H9 (cell line): ENCODE data around the gene SESN2. TPM values are rescaled to one million over a fixed set of nuclear protein-coding genes. Genes with fewer than 3 reads are reported as not detected.

Experiments used
- DNase-seq: peaks from one replicate; pipeline ENCODE4 v3.0.0-alpha.2; 2017
- H2AFZ ChIP-seq: one replicate; pipeline ENCODE4 v1.6.1; 2013; ENCODE audit warnings: mild to moderate bottlenecking, low read length, control low read depth, moderate library complexity
- H2AK5ac ChIP-seq: 2 replicates; pipeline ENCODE4 v1.6.1; 2013; ENCODE audit warnings: low read length, control low read depth, mixed read lengths; ENCODE audit not compliant: insufficient read length
- H2BK120ac ChIP-seq: one replicate; pipeline ENCODE4 v1.6.1; 2013; ENCODE audit warnings: low read depth, mild to moderate bottlenecking, low read length, control low read depth, inconsistent platforms; ENCODE audit not compliant: poor library complexity, severe bottlenecking
- H2BK12ac ChIP-seq: 2 replicates; pipeline ENCODE4 v1.6.1; 2013; ENCODE audit warnings: low read length, control low read depth, mixed read lengths, low read depth; ENCODE audit not compliant: insufficient read length
- H2BK15ac ChIP-seq: 2 replicates; pipeline ENCODE4 v1.6.1; 2013; ENCODE audit warnings: low read depth, low read length, control low read depth
- H2BK20ac ChIP-seq: one replicate; pipeline ENCODE4 v1.6.1; 2013; ENCODE audit warnings: low read depth, mild to moderate bottlenecking, low read length, control low read depth, inconsistent platforms; ENCODE audit not compliant: poor library complexity, severe bottlenecking
- H2BK5ac ChIP-seq: 2 replicates; pipeline ENCODE4 v1.6.1; 2013; ENCODE audit warnings: low read length, control low read depth, mixed read lengths; ENCODE audit not compliant: insufficient read length
- H3K14ac ChIP-seq: 2 replicates; pipeline ENCODE4 v1.6.1; 2013; ENCODE audit warnings: low read length, control low read depth; ENCODE audit not compliant: insufficient read depth
- H3K18ac ChIP-seq: 2 replicates; pipeline ENCODE4 v1.6.1; 2013; ENCODE audit warnings: low read depth, mild to moderate bottlenecking, mixed read lengths, low read length, control low read depth; ENCODE audit not compliant: insufficient read length
- H3K23ac ChIP-seq: 2 replicates; pipeline ENCODE4 v1.6.1; 2013; ENCODE audit warnings: low read length, control low read depth, mixed read lengths, low read depth; ENCODE audit not compliant: insufficient read length
- H3K23me2 ChIP-seq: 2 replicates; pipeline ENCODE4 v1.6.1; 2013; ENCODE audit warnings: low read depth, mild to moderate bottlenecking, mixed read lengths, low read length, control low read depth; ENCODE audit not compliant: insufficient read length, poor library complexity, severe bottlenecking
- H3K27ac ChIP-seq: 2 replicates; pipeline ENCODE4 v1.5.1; 2013; ENCODE audit warnings: low read length, control low read depth, mixed read lengths, low read depth; ENCODE audit not compliant: insufficient read length
- H3K27me3 ChIP-seq: 2 replicates; pipeline ENCODE4 v1.6.1; 2013; ENCODE audit warnings: low read length, control low read depth, inconsistent platforms; ENCODE audit not compliant: insufficient read depth
- H3K4ac ChIP-seq: 2 replicates; pipeline ENCODE4 v1.6.1; 2013; ENCODE audit warnings: low read depth, mild to moderate bottlenecking, control low read depth, inconsistent platforms, low read length, moderate library complexity
- H3K4me1 ChIP-seq: 2 replicates; pipeline ENCODE4 v1.6.1; 2013; ENCODE audit warnings: low read length, control low read depth, inconsistent platforms; ENCODE audit not compliant: insufficient read depth
- H3K4me2 ChIP-seq: 2 replicates; pipeline ENCODE4 v1.6.1; 2013; ENCODE audit warnings: low read length, control low read depth, mixed read lengths; ENCODE audit not compliant: insufficient read length, insufficient read depth
- H3K56ac ChIP-seq: 2 replicates; pipeline ENCODE4 v1.6.1; 2013; ENCODE audit warnings: low read depth, mild to moderate bottlenecking, mixed read lengths, low read length, control low read depth; ENCODE audit not compliant: insufficient read length
- H3K79me1 ChIP-seq: 2 replicates; pipeline ENCODE4 v1.6.1; 2013; ENCODE audit warnings: low read depth, mild to moderate bottlenecking, moderate library complexity, low read length, control low read depth, inconsistent platforms; ENCODE audit not compliant: insufficient read depth, poor library complexity, severe bottlenecking
- H3K79me2 ChIP-seq: 2 replicates; pipeline ENCODE4 v1.6.1; 2013; ENCODE audit warnings: low read length, control low read depth, inconsistent platforms; ENCODE audit not compliant: insufficient read depth
- H3K9ac ChIP-seq: 2 replicates; pipeline ENCODE4 v1.6.1; 2013; ENCODE audit warnings: low read length, control low read depth, mixed read lengths; ENCODE audit not compliant: insufficient read length; ENCODE audit errors: extremely low read depth
- H3K9me3 ChIP-seq: one replicate; pipeline ENCODE4 v1.6.1; 2013; ENCODE audit warnings: low read depth, low read length, inconsistent platforms; ENCODE audit not compliant: control insufficient read depth
- H3T11ph ChIP-seq: one replicate; pipeline ENCODE4 v1.6.1; 2013; ENCODE audit warnings: mild to moderate bottlenecking, low read length, control low read depth, inconsistent platforms
- H4K20me1 ChIP-seq: one replicate; pipeline ENCODE4 v1.6.1; 2013; ENCODE audit not compliant: control insufficient read depth, insufficient read length, insufficient read depth
- H4K5ac ChIP-seq: 2 replicates; pipeline ENCODE4 v1.6.1; 2013; ENCODE audit warnings: low read depth, mild to moderate bottlenecking, mixed read lengths, low read length, control low read depth; ENCODE audit not compliant: insufficient read length
- H4K8ac ChIP-seq: replicated peaks from 2 replicates; pipeline ENCODE4 v1.6.1; 2013; ENCODE audit warnings: low read length, control low read depth, mixed read lengths, low read depth; ENCODE audit not compliant: insufficient read length
- H4K91ac ChIP-seq: 2 replicates; pipeline ENCODE4 v1.6.1; 2013; ENCODE audit warnings: low read depth, mild to moderate bottlenecking, moderate library complexity, mixed read lengths, low read length, control low read depth; ENCODE audit not compliant: insufficient read length
- H3K27ac Mint-ChIP-seq, 3 experiments: 2 replicates in 2 of 3; 3 replicates in 1 of 3; pipeline ENCODE4 v1.8.0; 2020 to 2021; ENCODE audit warnings: mixed read lengths in 3 of 3, mild to moderate bottlenecking in 1 of 3, moderate library complexity in 1 of 3
- H3K27me3 Mint-ChIP-seq: 2 replicates; pipeline ENCODE4 v1.8.0; 2021; ENCODE audit warnings: low read depth, mild to moderate bottlenecking, moderate library complexity, mixed read lengths
- H3K36me3 Mint-ChIP-seq, 3 experiments: 2 replicates in 2 of 3; 3 replicates in 1 of 3; pipeline ENCODE4 v1.8.0; 2020 to 2021; ENCODE audit warnings: low read depth in 3 of 3, mixed read lengths in 3 of 3; ENCODE audit not compliant: insufficient read depth in 1 of 3
- H3K4me1 Mint-ChIP-seq, 2 experiments: 2 replicates each; pipeline ENCODE4 v1.8.0; 2020; ENCODE audit warnings: mixed read lengths in 2 of 2
- H3K4me3 Mint-ChIP-seq, 2 experiments: 2 replicates in 1 of 2; 3 replicates in 1 of 2; pipeline ENCODE4 v1.8.0; 2020 to 2021; ENCODE audit warnings: mild to moderate bottlenecking in 2 of 2, mixed read lengths in 2 of 2, moderate library complexity in 1 of 2
- H3K9me3 Mint-ChIP-seq, 2 experiments: 2 replicates in 1 of 2; 3 replicates in 1 of 2; pipeline ENCODE4 v1.8.0; 2020; ENCODE audit warnings: mild to moderate bottlenecking in 2 of 2, mixed read lengths in 2 of 2, moderate library complexity in 1 of 2
- WGBS: extraction: QIAGEN DNeasy Blood & Tissue Kit; methylation state at CpG from one replicate; pipeline ENCODE4 v1.1.7; 2013; ENCODE audit warnings: missing lambda C conversion rate, low lambda C conversion rate, mixed read lengths; ENCODE audit not compliant: insufficient read length; ENCODE audit errors: extremely low coverage; 5-methylcytosine and 5-hydroxymethylcytosine counted together
- total RNA-seq: library from RNA; stranded (reverse); gene quantifications from 2 replicates; pipeline ENCODE4 v1.2.1, GENCODE V29; 2021
- TF ChIP-seq, protein P1 (sequence below): fragments of 200-600 bp; sonication (generic); conservative IDR thresholded peaks from 3 replicates; pipeline ENCODE4 v1.8.0; 2021; ENCODE audit warnings: antibody characterized with exemption, mild to moderate bottlenecking

The SESN2 gene
- total RNA-seq, 1 experiment from 2014 or later = 24.6 TPM

- no peak overlapping the region for H4K8ac ChIP-seq
- no peak overlapping the region for H4K5ac ChIP-seq
- no peaks in the 10 kb centered on the region for H3K4me1 ChIP-seq
- peaks cover 8% of the 10 kb centered on the region for H3K79me1 ChIP-seq
- Mint-ChIP-seq H3K9me3 (peaks cover 0 to 3% of the 10 kb centered on the region in 2 experiments; a peak in 1 of 5 replicates), H3K4me3 (peak overlapping the region; percentile 97 to 99; a peak in 4 of 5 replicates), H3K27ac (peak overlapping the region in 1 of 3 experiments; percentile 87; a peak in 2 of 7 replicates), H3K4me1 (peaks cover 4 to 9% of the 10 kb centered on the region in 2 experiments; a peak in 3 of 4 replicates), H3K36me3 (peaks cover 8 to 17% (median 11%) of the 10 kb centered on the region in 3 experiments; a peak in 6 of 7 replicates), H3K27me3 (no peaks in the 10 kb centered on the region)
- WGBS = no CpG with 5 or more reads among the region's 14 CpGs
- DNase-seq = no peak
- no peak overlapping the region for H2BK5ac ChIP-seq
- H2BK120ac ChIP-seq = no peak overlapping the region
- no peak overlapping the region for H3T11ph ChIP-seq
- H3K4ac ChIP-seq = no peak overlapping the region
- H3K79me2 ChIP-seq = peaks cover 16% of the 10 kb centered on the region; the same call in 1 of the 2 replicates
- no peak overlapping the region for H2AFZ ChIP-seq
- no peaks in the 10 kb centered on the region for H3K9me3 ChIP-seq
- H3K9ac ChIP-seq = no peak overlapping the region
- peaks cover 14% of the 10 kb centered on the region for H3K23me2 ChIP-seq
- H4K20me1 ChIP-seq = no peaks in the 10 kb centered on the region
- no peak overlapping the region for H3K18ac ChIP-seq
- H3K4me2 ChIP-seq = no peak overlapping the region
- H3K14ac ChIP-seq = no peak overlapping the region
- TF ChIP-seq, protein P1, sequence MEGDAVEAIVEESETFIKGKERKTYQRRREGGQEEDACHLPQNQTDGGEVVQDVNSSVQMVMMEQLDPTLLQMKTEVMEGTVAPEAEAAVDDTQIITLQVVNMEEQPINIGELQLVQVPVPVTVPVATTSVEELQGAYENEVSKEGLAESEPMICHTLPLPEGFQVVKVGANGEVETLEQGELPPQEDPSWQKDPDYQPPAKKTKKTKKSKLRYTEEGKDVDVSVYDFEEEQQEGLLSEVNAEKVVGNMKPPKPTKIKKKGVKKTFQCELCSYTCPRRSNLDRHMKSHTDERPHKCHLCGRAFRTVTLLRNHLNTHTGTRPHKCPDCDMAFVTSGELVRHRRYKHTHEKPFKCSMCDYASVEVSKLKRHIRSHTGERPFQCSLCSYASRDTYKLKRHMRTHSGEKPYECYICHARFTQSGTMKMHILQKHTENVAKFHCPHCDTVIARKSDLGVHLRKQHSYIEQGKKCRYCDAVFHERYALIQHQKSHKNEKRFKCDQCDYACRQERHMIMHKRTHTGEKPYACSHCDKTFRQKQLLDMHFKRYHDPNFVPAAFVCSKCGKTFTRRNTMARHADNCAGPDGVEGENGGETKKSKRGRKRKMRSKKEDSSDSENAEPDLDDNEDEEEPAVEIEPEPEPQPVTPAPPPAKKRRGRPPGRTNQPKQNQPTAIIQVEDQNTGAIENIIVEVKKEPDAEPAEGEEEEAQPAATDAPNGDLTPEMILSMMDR = no peak
- H2BK20ac ChIP-seq = no peak overlapping the region
- no peaks in the 10 kb centered on the region for H3K27me3 ChIP-seq
- no peak overlapping the region for H3K56ac ChIP-seq
- H4K91ac ChIP-seq = no peak overlapping the region
- no peak overlapping the region for H3K27ac ChIP-seq
- H2BK15ac ChIP-seq = no peak overlapping the region
- no peak overlapping the region for H2BK12ac ChIP-seq
- no peak overlapping the region for H2AK5ac ChIP-seq
- no peak overlapping the region for H3K23ac ChIP-seq
Observed at GRCh38 chr1:28233264-28233606, 26.1 kb upstream of the SESN2 start.
